Heart left ventricle (tissue), 13 donors: ENCODE data around the gene RPL26.

Experiments used
- CTCF ChIP-seq, 12 donors: fragments of 200-600 bp; sonication (generic) in 4 of 12; IDR thresholded peaks; one replicate each; pipeline versions ENCODE4 v1.5.0 to v1.8.0; 2018 to 2022; ENCODE audit warnings: antibody characterized with exemption in 12 of 12, mild to moderate bottlenecking in 5 of 12
- POLR2A ChIP-seq, 2 donors: fragments of 450-650 bp; IDR thresholded peaks; one replicate each; pipeline ENCODE4 v1.6.1; 2017; ENCODE audit warnings: antibody characterized with exemption in 2 of 2, mild to moderate bottlenecking in 2 of 2, moderate library complexity in 2 of 2
- donor health status: ischemic (EF 13 %, LVEDD 7.1; RV severe dilation, severe dysfunction).
- donor health status: DM: no; HTN: yes; CAD: no.
- donor health status: DM: no; HTN: no; CAD: no.
- donor health status: ischemic (EF 25% LVEDD 6.9; RV normal size, moderate dysfunction).
- donor health status: ischemic (EF 25% LVEDD 5.7; RV mildly dilated, moderate dysfunction).
- donor health status: ischemic (EF 35%, LVEDD 5.7; RV mildly dilated, moderate dysfunction).
- donor health status: nonischemic (EF 11% LVEDD 7.7; RV severe dilation, severe dysfunction).
- donor health status: DM: yes; HTN: yes; CAD: no.
- donor health status: PGD.
- donor health status: ischemic (EF 29% LVEDD 5.4; RV normal size, mild dysfunction).
- donor health status: nonischemic (EF 23%, LVEDD 6.1; RV moderate dilation, normal function).

DNA sequence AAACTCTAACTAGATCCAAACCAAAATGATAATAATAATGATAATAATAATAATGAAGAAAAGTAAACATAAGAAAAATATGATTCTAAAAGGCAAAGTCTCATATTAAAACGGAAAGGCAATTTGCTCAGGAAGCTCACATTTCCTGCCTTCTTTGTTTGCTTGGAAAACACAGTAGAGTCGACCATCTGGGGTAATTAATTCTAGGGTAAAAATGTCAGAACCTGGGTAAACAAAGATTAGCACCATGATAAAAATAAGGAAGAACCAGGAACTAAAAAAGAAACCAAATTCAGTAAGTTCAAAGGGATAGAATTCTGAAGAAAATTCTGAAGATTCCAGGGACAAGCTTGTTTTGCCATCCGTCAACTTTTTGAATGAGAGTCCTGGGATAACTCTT, 22.7 kb downstream of the RPL26 start:
- TF ChIP-seq CTCF (IDR thresholded peaks at IDR 0.05) (no peak), POLR2A (IDR thresholded peaks at IDR 0.05) (no peak)
